SIG-M5 treated with dmso at 0.1 percent for 504 hours (cell line): ENCODE measurements around the gene RAB40C.

Source experiments
- DNase-seq: peaks from one replicate; lab custom pipeline; 2025; ENCODE audit not compliant: unreplicated experiment; lab: John Stamatoyannopoulos, UW

RAB40C gene

GRCh38 chr16:559021-559380 is 30.9 kb upstream of the RAB40C start:
- DNase-seq: no peak

GRCh38 chr16:559411-560203 is 30.3 kb upstream of the RAB40C start:
- no peak for DNase-seq

- DNase-seq: no peak
These were observed 29.6 kb upstream of the RAB40C start, which contains the start of gene PRR35 for GRCh38 chr16:560204-560700. Gene PRR35, plus strand, starts transcription at chr16:560394. Its CDS starts 2,901 bp downstream, at chr16:563295.

DNA sequence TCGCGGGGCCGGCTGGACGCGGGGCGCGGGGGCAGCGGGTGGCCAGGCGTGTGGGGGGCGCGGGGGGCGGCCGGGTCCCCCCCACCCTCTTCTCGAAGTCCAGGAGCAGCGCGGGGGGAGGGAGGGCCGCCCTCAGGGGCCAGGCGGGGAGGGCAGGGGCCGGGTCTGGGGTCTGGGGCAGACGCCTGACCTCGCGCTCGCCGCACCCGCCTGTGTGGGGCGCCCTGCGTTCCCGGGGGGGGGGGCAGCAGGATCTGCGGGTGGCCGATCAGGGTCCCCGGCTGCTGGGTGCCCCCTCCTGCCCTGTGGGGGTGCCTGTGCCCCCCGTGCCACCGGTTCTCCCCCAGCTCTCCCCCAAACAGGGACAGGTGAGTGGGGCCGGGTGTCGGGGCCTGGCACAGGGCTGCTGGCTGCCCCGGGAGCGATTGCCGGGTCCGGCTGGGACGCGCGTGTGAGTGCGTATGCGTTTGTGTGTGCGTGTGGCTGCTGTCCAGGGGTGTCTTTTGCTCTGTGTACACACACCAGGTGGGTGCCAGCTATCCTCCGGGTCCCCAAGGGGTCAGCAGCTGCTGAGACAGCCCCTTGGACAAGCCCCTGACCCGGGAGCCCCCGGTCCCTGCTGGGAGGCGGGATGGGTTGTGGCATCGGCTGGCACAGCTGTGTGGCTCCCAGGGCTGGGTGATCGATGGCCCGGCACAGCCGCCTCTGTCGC is 29.0 kb upstream of the RAB40C start:
- DNase-seq: no peak

DNA sequence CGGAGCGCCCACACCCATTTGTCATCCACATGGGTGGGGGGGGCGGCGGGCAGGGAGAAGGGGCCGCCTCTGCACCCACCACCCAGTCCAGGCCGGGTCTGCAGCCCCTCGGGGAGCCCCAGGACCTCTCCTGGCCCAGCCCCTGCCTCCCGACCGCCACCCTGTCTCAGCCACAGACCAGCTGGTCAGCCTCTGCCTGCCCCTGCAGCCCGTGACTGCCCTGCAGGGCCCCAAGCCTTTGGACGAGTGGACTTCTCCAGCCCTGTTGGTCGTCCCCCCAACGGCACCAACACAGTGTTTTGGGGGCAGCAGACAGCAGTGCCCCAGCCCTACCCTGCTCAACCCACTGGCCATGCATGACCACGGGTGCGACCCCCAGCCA is 28.5 kb upstream of the RAB40C start:
- no peak for DNase-seq

GRCh38 chr16:561957-562938 is 27.6 kb upstream of the RAB40C start:
- no peak for DNase-seq

GRCh38 chr16:563072-563644 is 26.7 kb upstream of the RAB40C start:
- no peak for DNase-seq

DNA sequence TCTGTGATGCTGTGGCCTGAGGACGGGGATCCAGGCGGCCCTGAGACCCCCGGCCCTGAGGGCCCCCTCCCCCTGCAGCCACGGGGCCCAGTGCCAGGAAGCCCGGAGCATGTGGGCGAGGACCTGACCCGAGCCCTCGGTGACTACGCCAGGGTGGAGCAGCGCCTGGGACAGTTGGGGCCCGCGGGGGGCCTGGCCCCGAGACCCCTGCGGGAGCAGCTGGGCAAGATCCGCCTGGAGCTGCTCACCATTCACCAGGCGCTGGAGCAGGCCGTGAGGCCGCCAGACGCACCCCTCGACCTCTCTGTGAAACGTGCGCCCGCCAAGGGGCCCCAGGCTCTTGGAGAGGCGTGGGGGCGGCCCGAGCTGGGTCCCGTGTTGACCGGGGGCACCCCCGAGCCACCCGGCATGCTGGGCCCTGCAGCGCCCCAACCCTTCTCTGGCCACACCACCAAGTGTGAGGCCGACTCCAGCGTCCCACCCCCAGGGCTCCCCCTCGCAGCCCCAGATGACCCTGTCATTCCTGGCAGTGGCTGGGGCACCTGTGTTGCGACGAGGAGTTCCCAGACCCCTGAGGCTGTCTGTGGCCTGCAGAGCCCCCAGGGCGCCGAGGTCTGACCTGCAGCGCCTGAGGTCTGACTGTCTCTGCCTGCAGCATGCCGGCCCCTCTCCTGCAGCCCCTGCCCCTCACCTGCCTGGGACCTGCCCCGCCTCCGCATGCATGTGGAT is 25.0 kb upstream of the RAB40C start:
- no peak for DNase-seq

GRCh38 chr16:565419-566330 is 24.2 kb upstream of the RAB40C start:
- DNase-seq: no peak

- peak; percentile 58 for DNase-seq
These were observed 23.1 kb upstream of the RAB40C start, which contains the start of gene NHLRC4 for GRCh38 chr16:566475-567372. Gene NHLRC4, plus strand, starts transcription at chr16:567005. Its CDS starts 1,043 bp downstream, at chr16:568048.

DNA sequence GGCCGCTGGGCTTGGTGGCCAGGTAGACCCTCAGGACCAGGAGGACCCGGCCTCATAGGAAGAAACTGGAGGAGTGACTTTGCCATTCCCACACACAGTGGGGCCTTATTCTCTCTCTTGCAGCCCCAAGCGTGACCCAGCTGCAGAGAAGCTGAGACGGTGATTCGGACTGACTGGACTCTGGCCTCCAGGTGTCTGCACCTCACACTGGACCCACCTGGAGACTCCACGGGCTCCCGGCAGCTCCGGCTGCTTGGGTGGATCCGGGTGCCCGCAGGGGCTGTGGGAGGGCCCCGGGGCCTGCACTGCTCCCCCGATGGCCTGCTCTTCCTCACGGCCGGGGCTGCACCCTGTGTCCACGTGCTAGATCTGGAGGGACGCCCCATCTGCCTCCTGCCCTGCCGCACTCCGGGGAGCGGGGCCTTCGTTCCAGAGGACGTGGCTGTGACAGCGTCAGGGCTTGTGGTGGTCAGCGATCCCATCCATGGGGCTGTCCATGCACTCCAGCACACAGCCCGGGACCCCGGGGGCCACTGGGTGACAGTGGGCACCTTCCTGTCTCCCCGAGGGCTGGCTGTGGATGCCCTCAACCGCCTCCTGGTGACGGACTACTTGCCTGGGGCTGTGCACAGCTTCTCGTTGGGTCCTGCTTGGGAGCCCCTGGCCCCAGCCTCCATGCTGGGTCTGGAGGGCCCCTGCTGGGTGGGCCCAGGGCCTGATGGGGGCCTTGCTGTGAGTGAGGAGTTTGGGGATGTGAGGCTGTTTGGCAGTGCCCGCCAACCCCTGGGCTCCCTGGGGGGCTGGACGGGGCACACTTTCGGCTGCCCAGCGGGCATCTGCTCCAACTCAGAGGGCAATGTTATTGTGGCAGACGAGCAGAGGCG is 22.3 kb upstream of the RAB40C start:
- DNase-seq: no peak

- no peak for DNase-seq
These were observed 21.2 kb upstream of the RAB40C start for GRCh38 chr16:568401-569258.

- DNase-seq: peak; percentile 25
These were observed 20.2 kb upstream of the RAB40C start, which contains the start of gene PIGQ for GRCh38 chr16:569445-570254. Gene PIGQ, plus strand, starts transcription at chr16:569968. Its CDS starts 4,107 bp downstream, at chr16:574075.

- DNase-seq: no peak
These were observed 16.8 kb upstream of the RAB40C start for GRCh38 chr16:572865-573650.
